PC-3 (cell line): Measurements from ENCODE around the gene GGNBP2.

ENCODE experiments used
- CTCF ChIP-seq: fragments of 300-600 bp; sonication (generic); conservative IDR thresholded peaks from 2 replicates; pipeline ENCODE4 v1.5.1; 2017; ENCODE audit warnings: antibody characterized with exemption, low read depth, mild to moderate bottlenecking, low read length
- EZH2 ChIP-seq: fragments of 300-600 bp; sonication (generic); IDR thresholded peaks from one replicate; pipeline ENCODE4 v1.6.1; 2017; ENCODE audit warnings: antibody characterized with exemption, mild to moderate bottlenecking, low read length; ENCODE audit not compliant: unreplicated experiment

GRCh38 chr17:36613155-36613554 lies 68.4 kb downstream of the GGNBP2 start:
- TF ChIP-seq CTCF (no peak), EZH2 (no peak)
